ENCODE results near the gene EGLN1.

Gene EGLN1

DNA sequence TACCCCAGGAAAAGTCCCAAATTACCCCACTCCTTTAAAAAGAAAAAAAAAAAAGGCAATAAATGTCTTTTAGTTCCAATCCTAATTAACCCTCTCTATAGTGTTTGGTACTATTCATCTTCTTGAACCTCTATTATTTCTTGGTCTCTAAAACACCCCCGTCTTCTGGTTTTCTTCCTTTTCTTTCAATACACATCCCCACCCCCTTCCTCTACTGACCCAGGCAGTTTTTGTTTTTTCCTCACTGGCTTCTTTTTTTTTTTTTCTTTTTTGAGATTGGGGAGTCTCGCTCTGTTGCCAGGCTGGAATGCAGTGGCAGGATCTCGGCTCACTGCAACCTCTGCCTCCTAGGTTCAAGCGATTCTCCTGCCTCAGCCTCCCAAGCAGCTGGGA lies 26.1 kb downstream of the EGLN1 start:
- no peak for DNase-seq (ENCODE audit: low read depth)

DNA sequence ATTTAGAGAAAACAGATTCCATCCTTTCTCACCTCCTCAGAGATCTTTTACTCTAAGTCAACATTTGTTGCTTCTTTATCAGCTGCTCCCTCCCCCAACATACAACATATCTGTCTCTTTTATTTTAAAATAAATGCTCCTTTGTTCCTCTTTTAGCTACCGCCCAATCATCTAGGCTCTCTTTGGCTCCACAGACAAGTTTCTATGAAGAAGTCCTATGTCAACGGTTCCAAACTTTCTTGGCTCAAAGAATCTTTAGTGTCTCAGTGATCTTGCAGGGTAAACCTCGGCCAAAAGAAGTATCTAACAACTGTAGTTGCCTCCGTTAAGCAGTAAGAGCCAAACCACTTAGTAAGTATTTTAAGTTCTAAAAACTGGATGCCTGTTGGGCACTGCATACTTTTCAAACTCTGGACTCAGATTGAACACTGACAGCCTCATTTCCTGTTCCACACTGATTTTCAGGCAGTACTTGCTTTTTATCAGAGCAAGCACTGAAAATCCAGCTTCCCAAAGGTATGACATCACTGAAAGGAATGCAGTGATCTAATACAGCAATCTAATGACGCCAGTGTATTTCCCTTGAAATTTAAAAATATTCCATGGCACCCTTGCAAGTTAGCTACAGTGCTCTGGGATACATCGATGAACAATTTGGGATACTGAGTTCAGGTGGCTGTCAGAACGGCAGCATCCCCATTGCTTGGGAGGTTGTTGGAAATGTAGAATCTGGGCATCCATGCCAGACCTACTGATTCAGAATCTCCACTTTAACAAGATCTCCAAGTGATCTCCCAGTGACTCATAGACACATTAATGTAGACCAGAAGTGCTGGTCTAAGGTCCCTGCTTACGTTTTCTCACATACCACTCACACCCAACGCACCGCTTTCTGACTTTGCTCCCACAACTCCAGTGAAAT lies 26.8 kb downstream of the EGLN1 start:
- peak; percentile 85 for DNase-seq (ENCODE audit: low read depth)

DNA sequence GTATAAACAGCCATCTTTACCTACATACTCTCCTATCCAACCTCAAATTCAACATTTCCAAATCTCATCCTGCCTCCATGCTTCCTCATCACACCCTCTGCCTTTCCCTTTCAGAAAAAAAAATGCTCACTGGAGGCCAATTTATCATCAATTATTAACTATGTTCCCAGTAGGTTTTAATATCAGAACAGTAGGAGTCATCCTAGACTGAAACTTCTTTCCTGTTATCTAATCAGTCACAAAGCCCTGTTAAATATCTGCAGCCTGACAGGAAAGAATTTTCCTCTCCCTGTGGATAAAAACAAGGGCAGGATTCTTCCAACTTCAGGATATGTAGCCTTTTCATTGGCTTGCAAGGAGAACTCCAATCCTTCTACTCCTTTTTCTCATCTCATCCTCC lies 28.4 kb downstream of the EGLN1 start:
- no peak for DNase-seq (ENCODE audit: low read depth)

DNA sequence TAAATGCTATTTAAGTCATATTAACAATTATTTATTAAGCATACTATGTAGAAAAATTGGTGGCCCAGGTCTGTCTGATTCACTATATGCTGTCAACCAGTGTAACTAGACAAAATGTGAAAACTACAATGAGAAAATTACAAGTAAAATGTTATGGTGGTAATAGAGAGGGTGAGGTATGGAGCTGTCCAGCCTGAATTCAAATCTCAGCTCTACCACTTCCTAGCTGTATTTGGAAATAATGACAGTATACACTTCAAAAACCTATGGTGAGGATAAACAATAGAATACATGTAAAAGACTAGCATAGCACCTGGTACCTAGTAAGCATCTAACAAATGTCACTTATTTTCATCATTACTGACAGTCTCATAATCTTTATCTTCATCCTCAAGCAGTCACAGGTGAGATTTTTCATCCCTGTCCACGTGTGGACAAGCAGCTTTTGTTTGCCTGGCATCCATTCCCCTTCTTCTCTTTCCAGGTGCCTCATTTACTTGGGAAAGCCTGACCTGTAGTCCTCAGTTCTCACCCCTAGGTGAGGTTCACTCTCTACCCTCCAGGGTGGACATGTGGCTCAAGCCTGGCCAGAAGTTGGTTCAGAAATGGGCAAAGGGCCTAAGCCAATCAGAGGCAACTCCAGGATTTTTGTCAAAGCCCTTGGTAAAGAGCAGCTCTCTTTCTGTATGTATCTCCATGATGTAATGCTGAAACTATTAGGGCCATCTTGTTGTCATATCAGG lies 29.5 kb downstream of the EGLN1 start:
- DNase-seq (ENCODE audit: low read depth): no peak

DNA sequence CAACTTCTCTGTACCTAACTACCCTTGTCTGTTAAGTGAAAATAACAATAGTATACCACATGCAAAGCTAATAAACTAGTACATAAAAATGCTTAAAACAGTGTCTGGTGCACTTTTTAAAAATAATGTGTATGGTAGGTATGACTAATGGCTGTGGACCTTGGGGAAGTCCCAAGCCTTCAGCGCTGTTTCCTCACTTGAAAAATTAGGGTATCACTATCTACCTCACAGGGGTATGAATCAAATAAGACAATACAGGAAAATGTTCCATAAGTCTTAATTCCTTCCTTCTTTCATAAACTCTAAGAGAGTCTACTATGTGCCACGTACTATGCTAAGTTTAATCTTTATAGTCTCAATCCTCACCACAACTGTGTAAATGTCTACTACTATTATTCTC lies 32.0 kb downstream of the EGLN1 start:
- DNase-seq (ENCODE audit: low read depth): no peak

DNA sequence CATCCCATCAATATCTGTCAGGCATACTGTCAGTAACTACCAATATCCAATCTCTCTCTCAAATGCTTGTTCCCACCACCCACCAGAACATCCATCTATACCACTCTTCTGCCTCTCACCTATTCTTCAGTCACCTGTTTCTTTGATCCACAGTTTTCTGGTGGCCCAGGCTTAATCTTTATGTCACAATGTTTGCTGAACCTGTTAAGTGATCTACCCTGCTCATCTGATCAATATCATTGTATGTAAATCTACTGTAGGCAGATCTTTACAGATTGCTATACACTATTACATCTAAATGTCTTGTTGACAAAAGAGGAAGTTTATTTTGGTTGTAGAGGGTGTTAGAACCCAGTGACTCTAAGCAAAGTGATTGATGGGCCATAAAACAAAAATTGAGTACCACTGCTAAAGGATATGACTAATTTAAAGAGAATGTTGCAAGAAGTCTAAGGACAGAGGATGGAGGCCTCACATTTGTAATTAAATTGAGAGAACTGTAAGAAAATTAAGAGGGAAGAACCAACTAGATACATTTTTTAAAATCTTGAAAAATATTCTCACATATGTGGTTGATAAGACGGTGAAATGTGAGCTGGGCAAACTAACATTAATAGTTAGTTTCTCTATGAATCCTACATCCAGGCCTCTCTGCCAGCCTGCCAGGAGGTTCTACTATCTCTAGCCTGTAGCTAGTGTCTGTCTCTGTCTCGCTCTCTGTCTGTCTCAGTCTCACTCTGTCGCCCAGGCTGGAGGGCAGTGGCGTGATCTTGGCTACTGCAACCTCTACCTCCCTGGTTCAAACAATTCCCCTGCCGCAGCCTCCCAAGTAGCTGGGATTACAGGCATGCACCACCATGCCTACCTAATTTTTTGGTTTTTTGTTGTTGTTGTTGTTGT lies 34.1 kb downstream of the EGLN1 start:
- no peak for DNase-seq (ENCODE audit: low read depth)

DNA sequence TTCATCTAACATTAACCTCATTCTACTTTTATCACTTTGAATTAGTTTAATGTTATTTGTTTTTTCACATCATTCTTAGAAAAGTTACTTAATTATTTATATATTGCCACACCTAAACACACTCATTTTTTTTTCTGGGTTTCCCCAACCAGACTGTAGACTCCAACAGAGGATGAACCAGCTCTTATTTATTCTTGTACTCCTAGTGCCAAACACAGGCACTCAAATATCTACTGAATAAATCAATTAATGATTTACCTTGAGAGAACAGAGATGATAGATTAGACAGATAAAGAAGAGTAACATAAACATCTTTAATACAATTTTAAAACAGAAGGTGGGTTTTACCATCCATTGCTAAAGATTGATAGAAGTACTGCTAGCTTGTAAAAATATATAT lies 35.6 kb downstream of the EGLN1 start:
- no peak for DNase-seq (ENCODE audit: low read depth)

DNA sequence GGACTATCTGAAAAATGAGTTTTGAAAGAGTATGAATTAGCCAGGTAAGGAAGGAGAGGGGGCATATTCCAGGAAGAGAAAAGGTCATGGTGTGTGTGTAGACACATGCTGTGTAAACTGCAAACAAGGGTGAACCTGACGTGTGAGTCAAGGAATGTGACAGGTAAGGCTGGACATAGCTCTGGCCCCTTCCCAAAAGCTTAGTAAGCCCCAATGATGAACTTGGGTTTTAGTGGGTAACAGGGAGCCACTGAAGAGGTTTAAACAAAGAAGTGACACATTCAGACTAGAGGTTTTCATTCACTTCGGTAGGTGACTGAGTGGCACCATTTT lies 36.7 kb downstream of the EGLN1 start:
- DNase-seq (ENCODE audit: low read depth): no peak

DNA sequence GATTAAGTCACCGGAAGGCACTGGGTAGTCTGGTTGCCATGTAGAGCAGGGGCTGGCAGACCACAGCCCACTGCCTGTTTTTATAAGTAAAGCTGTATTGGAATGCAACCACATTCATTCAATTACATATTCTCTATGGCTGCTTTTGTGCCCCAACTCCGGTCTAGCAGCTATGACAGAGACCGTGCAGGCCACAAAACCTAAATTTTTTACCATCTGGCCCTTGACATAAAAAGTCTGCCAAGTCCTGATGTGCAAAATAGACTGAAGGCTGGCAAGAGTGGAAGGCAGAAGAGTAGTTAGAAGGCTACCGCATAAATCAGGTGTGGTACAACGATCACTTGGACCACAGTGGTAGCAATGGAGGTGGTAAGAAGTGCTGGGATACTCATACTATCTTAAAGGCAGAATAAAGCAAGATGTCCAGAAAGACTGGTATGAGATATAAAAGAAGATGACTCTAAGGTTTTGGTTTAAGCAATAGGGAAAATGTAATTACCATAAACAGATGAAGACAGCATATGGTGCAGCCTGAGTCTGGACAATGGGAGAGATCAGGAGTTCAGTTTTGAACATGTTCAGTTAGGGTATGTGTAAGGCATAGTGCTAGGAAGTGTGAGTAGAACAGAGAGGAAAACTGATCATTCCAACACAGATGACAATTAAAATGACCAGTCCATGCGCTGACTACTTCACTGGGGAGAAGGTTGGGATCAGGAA lies 37.2 kb downstream of the EGLN1 start:
- DNase-seq (ENCODE audit: low read depth): no peak

DNA sequence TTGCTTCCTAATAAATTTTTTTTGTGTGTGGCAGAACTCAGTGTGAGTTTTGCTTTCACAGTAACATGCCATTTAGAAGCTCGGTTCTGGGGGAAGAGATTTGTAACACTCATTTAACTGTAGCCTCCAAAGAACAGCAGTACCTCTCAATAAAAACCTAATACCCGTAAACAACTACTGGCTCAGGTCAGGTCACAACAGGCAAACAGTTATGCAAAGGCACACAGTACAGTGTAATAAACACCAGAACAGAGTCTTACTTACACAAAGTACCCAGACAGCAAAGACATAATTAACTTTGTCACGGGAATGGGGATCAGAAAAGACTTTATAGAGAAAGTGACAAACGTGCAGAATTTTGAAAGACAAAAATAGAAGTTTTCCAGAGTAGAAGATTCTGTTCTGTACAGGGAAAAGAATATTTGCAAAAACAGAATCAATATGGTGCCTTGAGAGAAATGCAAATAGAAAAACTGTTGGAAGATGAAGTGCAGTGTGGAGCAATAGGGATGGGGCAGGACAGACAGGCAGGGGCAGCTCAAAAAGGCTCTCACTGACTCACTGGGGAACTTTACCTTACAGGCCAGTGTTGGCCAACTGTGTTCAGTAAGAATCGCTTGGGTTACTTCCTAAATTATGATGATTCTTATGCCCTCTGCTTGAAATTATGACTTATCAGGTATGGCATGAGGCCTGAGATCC lies 38.8 kb downstream of the EGLN1 start:
- no peak for DNase-seq (ENCODE audit: low read depth)

DNA sequence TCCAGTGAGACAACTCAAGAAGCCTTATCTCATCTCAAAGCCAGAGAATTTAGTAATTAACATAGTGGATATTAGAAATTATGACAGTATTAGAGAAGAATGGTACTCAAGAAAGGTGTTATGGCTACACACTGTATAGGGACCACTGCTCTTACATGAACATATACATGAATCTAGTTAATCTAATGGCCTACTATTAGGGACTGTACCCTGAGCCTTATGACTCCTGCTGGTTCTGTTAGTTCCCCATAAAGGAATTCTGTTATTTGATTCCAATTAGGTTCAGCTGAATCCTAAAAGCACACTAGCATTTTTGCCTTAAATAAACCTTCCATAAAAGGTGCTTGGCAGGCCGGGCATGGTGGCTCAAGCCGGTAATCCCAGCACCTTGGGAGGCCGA lies 39.7 kb downstream of the EGLN1 start:
- DNase-seq (ENCODE audit: low read depth): no peak

DNA sequence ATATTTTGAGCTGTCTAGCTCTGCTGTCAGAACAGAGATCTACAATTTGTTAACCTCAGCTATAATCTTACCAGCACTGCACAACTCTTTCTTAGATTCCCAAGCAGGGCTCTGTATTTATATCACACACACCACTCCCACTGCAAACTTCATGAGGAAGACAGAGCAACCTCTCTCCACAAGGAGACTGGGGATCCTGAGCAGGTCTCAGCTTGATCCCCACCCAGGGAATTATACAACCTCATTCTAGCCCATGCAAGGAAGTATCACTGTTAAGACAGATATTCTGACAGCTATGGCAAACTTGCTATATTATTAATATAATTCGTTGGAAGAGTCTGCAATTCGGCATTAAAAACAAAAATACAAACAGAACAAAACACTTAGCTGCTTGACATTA lies 40.4 kb downstream of the EGLN1 start:
- no peak for DNase-seq (ENCODE audit: low read depth)

DNA sequence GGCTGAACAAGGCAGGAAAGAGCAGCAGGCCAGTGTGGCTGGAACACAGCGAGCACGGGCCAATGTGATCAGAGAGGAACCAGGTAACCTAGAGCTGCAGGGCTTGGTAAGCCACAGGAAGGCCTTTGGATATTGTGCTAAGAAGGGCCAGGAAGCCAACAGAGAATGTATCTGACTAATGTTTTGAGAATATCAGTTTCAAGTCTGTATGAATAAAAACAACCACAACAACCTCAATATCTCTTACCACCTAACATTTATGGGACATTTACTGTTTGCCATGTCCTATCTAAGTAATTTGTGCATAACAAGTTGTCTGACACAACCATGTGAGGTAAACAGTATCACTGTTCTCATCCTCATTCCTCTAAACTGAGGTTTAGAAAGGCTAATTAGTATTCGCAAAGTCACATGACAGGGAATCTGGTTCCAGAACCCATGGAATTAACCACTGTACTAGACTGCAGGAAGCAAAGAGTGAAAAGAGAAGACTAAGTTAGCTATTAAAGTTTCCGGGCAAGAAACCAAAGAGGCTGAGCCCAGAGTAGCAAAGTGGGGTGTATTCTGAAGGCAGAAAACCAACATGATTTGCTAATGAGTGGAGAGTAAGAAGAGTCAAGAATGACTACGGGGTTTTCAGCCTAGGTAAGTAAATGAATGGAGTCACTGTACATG lies 45.1 kb downstream of the EGLN1 start:
- no peak for DNase-seq (ENCODE audit: low read depth)

DNA sequence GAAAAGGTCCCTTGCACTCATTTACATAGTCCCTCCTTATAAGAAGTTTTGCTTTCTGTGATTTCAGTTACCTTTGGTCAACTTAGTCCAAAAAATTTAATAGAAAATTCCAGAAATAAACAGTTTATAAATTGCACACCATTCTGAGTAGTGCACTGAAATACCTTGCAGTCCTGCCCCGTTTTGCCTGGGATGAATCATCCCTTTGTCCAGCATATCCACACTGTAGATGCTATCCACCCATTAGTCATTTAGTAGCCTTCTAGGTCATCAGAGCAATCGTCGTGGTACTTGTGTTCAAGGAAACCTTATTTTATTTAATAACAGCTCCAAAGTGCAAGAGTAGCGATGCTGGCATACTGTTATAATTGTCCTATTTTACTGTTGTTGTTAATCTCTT lies 46.0 kb downstream of the EGLN1 start:
- DNase-seq (ENCODE audit: low read depth): no peak

DNA sequence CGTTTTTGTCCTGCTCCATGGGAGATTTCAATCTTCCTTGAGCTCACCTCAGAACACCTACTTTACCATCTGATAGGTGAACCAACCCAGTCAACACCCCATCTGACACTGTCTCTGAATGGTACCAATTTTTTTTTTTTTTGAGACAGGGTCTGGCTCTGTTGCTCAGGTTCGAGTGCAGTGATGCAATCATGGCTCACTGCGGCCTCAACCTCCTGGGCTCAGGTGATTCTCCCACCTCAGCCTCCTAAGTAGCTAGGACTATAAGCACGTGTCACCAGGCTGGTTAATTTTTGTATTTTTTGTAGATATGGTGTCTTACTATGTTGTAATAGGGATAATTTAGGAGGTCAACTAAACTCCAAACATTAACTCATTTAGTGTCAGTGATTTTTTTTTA lies 47.7 kb downstream of the EGLN1 start:
- DNase-seq (ENCODE audit: low read depth): no peak

DNA sequence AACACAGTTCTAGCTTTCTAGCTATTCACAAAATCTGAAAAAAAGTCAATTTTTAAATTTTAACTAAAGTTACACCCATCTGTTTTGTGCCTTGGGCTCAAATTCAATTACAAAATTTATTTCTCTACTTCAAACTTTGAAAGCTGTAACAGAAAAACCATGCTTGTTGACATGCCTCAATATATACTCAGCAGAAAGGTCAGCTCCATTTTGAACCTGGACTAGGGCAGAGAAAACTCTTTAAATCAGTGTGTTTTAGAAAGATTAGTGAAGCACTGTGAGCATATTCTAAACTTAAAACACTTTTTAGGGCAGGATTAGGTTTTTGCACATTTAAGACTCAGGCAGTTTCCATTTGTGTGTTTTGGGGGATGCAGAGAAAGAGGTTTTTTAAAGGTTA lies 49.6 kb downstream of the EGLN1 start:
- no peak for DNase-seq (ENCODE audit: low read depth)

DNA sequence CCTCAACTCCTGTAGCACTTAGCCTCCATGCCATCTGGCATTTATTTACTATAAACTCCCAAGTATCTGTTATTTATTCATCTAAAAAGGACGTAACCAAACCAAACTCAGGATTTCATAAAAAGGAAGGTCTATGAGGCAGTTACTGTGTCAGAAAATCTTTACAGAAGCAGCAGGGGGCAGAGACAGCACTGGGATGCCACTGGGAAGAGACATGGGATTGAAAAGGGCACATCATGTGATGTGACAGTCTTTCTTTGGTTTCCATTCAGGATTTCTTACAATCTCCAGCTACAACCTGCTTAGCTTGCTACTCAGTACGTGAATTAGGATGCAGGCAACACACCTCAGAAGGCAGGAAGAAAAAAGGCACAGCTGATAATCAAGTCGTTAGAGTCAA lies 52.8 kb downstream of the EGLN1 start:
- DNase-seq (ENCODE audit: low read depth): no peak

DNA sequence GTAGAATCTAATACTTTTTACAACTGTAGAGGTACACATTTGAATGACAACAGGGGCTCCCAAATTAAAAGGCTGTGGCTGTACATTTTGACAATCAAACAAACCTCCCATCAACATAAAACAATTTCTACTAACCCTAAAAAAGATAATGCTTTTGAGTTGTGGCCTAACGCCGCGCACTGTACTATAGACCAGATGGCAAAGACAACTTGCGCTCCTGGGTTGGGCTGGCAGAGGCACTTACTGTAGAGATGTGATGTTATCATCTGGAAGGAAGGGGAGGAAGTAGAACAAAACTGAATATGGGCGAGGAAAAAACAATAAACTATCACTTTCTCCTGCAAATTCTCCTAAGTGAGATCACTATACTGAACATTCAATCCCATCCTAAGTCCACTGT lies 57.9 kb downstream of the EGLN1 start:
- DNase-seq (ENCODE audit: low read depth): no peak

DNA sequence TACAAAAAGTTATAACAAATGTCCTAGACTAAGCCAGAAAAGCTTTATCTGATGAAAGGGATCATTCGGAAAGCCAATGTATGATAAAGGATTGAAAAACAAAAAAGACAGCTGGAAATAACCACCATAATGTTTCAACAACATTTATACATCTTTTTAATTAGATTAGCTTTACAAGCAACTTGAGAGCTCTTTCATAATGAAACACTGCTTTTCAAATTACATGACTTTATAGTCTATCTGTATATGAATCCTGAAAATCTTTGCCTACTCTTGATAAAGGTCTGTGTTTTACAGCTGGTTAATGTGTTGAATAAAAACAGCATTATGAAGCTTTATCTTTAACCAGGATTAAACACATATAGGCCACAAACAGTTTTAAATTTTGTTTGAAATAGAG lies 58.5 kb downstream of the EGLN1 start:
- DNase-seq (ENCODE audit: low read depth): no peak

DNA sequence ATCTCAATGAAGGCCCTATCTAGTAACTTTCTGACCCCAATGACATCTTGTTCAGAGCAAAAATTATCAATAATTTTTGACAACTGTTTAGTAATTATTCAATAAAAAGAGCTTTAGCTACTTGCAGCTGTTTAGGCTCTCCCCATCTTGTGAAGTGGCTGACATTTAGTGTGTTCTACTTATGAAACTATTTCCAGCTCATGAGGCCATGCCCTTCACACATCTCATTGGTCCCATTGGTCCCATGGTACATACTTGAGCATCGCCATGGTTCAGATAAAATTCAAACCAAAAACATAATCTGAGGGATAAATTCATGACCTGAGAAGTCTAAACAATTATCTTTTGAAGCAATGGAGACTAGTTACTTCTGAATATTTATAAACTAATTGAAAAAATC lies 59.8 kb downstream of the EGLN1 start:
- DNase-seq (ENCODE audit: low read depth): no peak

DNA sequence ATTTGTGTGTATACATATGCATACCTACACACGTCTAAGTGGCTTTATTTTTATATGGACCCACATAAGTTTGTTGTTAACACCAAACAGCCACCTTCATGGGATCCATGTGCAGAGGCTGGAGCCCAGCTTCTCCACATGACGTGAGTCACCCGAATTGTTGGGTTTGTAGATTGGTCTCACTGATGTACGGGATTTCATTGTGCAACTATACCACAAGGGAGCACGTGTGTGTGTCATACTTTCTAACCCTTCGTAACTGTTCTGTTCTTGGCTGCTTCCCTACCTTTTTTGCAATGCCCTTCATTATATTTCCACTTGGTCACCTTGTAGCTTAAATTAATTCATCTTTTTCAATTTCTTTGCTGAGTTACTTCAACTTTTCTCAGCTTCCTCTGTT lies 63.0 kb downstream of the EGLN1 start:
- DNase-seq (ENCODE audit: low read depth): no peak
